ENCODE measurements around the gene EN2. TPM values are rescaled to one million over a fixed set of nuclear protein-coding genes. Genes with fewer than 3 reads are reported as not detected.

The EN2 gene
- total and polyA plus RNA-seq, 2 experiments from 2014 or later, result 0.24 TPM; not detected in 1

DNA sequence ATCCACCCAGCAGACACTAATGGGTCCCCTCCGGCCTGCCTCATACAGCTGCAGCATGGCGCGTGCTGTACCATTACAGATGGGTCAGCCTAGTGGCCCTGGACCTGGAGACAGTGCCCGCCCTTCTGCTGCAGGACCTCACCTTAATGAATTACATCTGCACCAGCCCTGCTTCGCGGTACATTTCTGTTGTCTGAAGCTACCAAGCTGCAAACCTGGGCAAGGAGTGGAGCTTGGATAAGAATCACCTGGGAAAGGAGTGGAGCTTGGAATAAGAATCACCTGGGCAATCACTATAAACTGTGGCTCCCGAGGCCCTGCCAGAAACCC is 33.0 kb upstream of the EN2 start:
- Histone ChIP-seq H3K4me1 (ENCODE audit: insufficient read depth) (no peaks in the 10 kb centered on the region), H2AFZ (no peak overlapping the region), H3K27me3 (peaks cover 30% of the 10 kb centered on the region), H3K27ac (no peak overlapping the region), H3K36me3 (replicated peaks; ENCODE audit: insufficient read depth, low read depth) (no peaks in the 10 kb centered on the region), H3K9me3 (ENCODE audit: low read depth) (no peaks in the 10 kb centered on the region), H4K20me1 (ENCODE audit: insufficient read depth, poor library complexity, severe bottlenecking) (no peaks in the 10 kb centered on the region), H3K79me2 (no peaks in the 10 kb centered on the region), H3K9me2 (replicated peaks; ENCODE audit: insufficient read depth) (no peaks in the 10 kb centered on the region), H3K4me2 (no peak overlapping the region), H3K4me3 (no peak overlapping the region)
- 91% methylated on average over 7 of the region's 7 CpGs for WGBS (ENCODE audit: low lambda C conversion rate, missing lambda C conversion rate)
- TF ChIP-seq EZH2phosphoT487 (IDR thresholded peaks at IDR 0.05; ENCODE audit: low read depth, severe bottlenecking, unreplicated experiment), result no peak
- TF ChIP-seq, protein P1, sequence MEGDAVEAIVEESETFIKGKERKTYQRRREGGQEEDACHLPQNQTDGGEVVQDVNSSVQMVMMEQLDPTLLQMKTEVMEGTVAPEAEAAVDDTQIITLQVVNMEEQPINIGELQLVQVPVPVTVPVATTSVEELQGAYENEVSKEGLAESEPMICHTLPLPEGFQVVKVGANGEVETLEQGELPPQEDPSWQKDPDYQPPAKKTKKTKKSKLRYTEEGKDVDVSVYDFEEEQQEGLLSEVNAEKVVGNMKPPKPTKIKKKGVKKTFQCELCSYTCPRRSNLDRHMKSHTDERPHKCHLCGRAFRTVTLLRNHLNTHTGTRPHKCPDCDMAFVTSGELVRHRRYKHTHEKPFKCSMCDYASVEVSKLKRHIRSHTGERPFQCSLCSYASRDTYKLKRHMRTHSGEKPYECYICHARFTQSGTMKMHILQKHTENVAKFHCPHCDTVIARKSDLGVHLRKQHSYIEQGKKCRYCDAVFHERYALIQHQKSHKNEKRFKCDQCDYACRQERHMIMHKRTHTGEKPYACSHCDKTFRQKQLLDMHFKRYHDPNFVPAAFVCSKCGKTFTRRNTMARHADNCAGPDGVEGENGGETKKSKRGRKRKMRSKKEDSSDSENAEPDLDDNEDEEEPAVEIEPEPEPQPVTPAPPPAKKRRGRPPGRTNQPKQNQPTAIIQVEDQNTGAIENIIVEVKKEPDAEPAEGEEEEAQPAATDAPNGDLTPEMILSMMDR (IDR thresholded peaks at IDR 0.05; ENCODE audit: poor library complexity), result no peak
- no peak for TF ChIP-seq EZH2 (IDR thresholded peaks at IDR 0.05; ENCODE audit: borderline replicate concordance)
- DNase-seq (ENCODE audit: low spot score), result no peak

DNA sequence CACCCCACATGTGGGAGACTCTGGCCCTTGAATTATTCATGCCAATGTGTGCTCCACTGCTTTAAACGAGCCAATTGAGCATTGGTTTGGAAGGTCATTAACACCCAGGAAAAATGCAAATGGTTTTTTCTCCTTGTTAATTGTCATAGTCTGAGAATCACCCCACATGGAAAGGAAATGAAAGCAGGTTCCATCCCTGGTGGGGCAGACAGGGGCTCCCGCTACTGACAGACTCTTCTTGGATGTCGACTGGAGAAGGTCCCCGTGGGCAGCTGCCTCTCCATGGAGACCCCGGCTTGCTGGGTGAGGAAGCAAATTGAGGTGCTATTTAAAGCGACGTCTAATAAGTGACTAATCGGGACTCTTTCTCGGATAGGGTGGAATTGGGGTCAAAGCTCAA is 32.0 kb upstream of the EN2 start:
- H4K20me1 ChIP-seq (ENCODE audit: insufficient read depth, poor library complexity, severe bottlenecking), result no peaks in the 10 kb centered on the region
- no peak for DNase-seq (ENCODE audit: low spot score)
- no peak overlapping the region for H3K27ac ChIP-seq
- H3K79me2 ChIP-seq, result no peaks in the 10 kb centered on the region
- WGBS (ENCODE audit: low lambda C conversion rate, missing lambda C conversion rate), result 63% methylated on average over 9 of the region's 9 CpGs
- TF ChIP-seq EZH2 (IDR thresholded peaks at IDR 0.05; ENCODE audit: borderline replicate concordance), result no peak
- TF ChIP-seq, protein P1 (IDR thresholded peaks at IDR 0.05; ENCODE audit: poor library complexity), result no peak
- no peak for TF ChIP-seq EZH2phosphoT487 (IDR thresholded peaks at IDR 0.05; ENCODE audit: low read depth, severe bottlenecking, unreplicated experiment)
- no peaks in the 10 kb centered on the region for H3K36me3 ChIP-seq (replicated peaks; ENCODE audit: insufficient read depth, low read depth)
- H2AFZ ChIP-seq, result no peak overlapping the region
- H3K27me3 ChIP-seq, result peaks cover 33% of the 10 kb centered on the region
- H3K4me3 ChIP-seq, result no peak overlapping the region
- no peaks in the 10 kb centered on the region for H3K9me3 ChIP-seq (ENCODE audit: low read depth)
- H3K9me2 ChIP-seq (replicated peaks; ENCODE audit: insufficient read depth), result no peaks in the 10 kb centered on the region
- no peak overlapping the region for H3K4me2 ChIP-seq
- H3K4me1 ChIP-seq (ENCODE audit: insufficient read depth), result no peaks in the 10 kb centered on the region

DNA sequence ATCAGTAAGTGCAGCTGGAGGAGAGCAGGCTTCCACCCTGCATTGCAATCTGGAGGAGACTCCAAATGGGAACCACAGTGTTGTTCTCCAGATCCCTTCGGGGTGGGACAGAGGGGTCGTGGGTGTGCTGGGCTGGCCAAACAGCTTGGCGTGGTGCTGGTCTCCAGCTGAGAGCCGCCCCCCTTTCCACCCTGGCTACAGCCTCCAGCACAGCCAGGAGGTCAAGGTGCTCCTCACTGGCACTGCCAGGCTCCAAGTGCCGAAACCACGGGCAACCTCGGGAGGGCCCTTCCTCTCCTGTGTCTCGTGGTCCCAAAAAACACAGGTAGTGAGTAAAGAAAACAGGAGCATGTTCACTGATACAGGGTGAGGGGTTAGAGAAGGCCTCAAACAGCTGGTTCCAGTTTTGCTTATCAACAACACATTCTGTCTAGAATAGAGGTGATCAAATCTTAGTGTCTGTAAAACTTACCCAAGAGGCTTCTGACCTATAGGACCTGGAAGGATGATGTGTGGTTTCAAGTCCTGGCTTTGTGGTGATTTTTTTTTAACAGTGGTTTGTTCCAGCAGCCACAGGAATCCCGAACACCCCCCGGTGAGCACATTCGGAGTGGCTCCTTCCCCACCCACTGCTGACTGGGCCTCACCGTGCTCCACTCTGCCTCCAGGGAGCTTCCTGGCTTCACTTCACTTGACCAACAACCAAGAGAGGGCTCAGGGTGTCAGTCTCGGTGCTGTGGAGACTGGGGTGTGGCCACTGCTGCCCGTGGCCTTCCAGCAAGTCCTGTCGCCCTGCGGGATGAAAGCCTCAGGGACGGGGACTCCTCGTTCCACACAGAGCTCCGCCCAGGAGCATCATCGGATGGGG is 31.2 kb upstream of the EN2 start:
- H3K4me3 ChIP-seq, result no peak overlapping the region
- H3K36me3 ChIP-seq (replicated peaks; ENCODE audit: insufficient read depth, low read depth), result no peaks in the 10 kb centered on the region
- H3K27ac ChIP-seq, result no peak overlapping the region
- H3K4me1 ChIP-seq (ENCODE audit: insufficient read depth), result no peaks in the 10 kb centered on the region
- H3K9me2 ChIP-seq (replicated peaks; ENCODE audit: insufficient read depth), result no peaks in the 10 kb centered on the region
- H3K27me3 ChIP-seq, result peaks cover 41% of the 10 kb centered on the region
- H3K9me3 ChIP-seq (ENCODE audit: low read depth), result no peaks in the 10 kb centered on the region
- H3K4me2 ChIP-seq, result no peak overlapping the region
- no peak for DNase-seq (ENCODE audit: low spot score)
- no peaks in the 10 kb centered on the region for H4K20me1 ChIP-seq (ENCODE audit: insufficient read depth, poor library complexity, severe bottlenecking)
- no peaks in the 10 kb centered on the region for H3K79me2 ChIP-seq
- TF ChIP-seq EZH2 (IDR thresholded peaks at IDR 0.05; ENCODE audit: borderline replicate concordance), result no peak
- no peak for TF ChIP-seq EZH2phosphoT487 (IDR thresholded peaks at IDR 0.05; ENCODE audit: low read depth, severe bottlenecking, unreplicated experiment)
- TF ChIP-seq, protein P1 (IDR thresholded peaks at IDR 0.05; ENCODE audit: poor library complexity), result no peak
- H2AFZ ChIP-seq, result no peak overlapping the region
- 78% methylated on average over 20 of the region's 20 CpGs for WGBS (ENCODE audit: low lambda C conversion rate, missing lambda C conversion rate)

Measured in hepatocyte (in vitro differentiated cells).